Activated T-helper 17 cell treated with anti-CD3 and anti-CD28 coated beads, Interleukin-2, amount 50 U/mL, for 72 hours (primary cell): Measurements from ENCODE around the gene SCG5. TPM values are rescaled to one million over a fixed set of nuclear protein-coding genes. Genes with fewer than 3 reads are reported as not detected.

Source experiments
- ATAC-seq: fragments of 150-1000 bp; cut with Tn5 transposase; replicated peaks from 2 replicates; pipeline ENCODE4 v1.10.0; 2021; ENCODE audit warnings: mild to moderate bottlenecking, moderate library complexity
- H3K27ac Mint-ChIP-seq: one replicate; pipeline ENCODE4 v1.8.0; 2022; ENCODE audit warnings: mixed read lengths
- H3K27me3 Mint-ChIP-seq: one replicate; pipeline ENCODE4 v1.8.0; 2022; ENCODE audit warnings: mixed read lengths
- H3K36me3 Mint-ChIP-seq: one replicate; pipeline ENCODE4 v1.8.0; 2022; ENCODE audit warnings: low read depth, mild to moderate bottlenecking, mixed read lengths
- H3K4me1 Mint-ChIP-seq: one replicate; pipeline ENCODE4 v1.8.0; 2022; ENCODE audit warnings: mixed read lengths
- H3K4me3 Mint-ChIP-seq: one replicate; pipeline ENCODE4 v1.8.0; 2022; ENCODE audit warnings: mild to moderate bottlenecking, mixed read lengths
- H3K9me3 Mint-ChIP-seq: one replicate; pipeline ENCODE4 v1.8.0; 2022; ENCODE audit warnings: mixed read lengths
- total RNA-seq, 2 donors: library from RNA; stranded (reverse); gene quantifications; one replicate each; pipeline ENCODE4 v1.2.3, GENCODE V29; 2022

The SCG5 gene
- total RNA-seq, 2 donors from 2014 or later, result 2.9 to 3.5 TPM

- Mint-ChIP-seq H3K4me3 (no peak overlapping the region), H3K27ac (no peak overlapping the region), H3K4me1 (no peaks in the 10 kb centered on the region), H3K36me3 (no peaks in the 10 kb centered on the region), H3K9me3 (peaks cover 5% of the 10 kb centered on the region), H3K27me3 (peaks cover 25% of the 10 kb centered on the region)
- ATAC-seq, result no peak
Observed at GRCh38 chr15:32737304-32737703, 95.8 kb downstream of the SCG5 start.

- Mint-ChIP-seq H3K4me3 (no peak overlapping the region), H3K36me3 (no peaks in the 10 kb centered on the region), H3K27me3 (peaks cover 23% of the 10 kb centered on the region), H3K27ac (no peak overlapping the region), H3K4me1 (no peaks in the 10 kb centered on the region), H3K9me3 (peaks cover 7% of the 10 kb centered on the region)
- ATAC-seq, result no peak
Observed at GRCh38 chr15:32738666-32739065, 97.2 kb downstream of the SCG5 start.

- Mint-ChIP-seq H3K27ac (no peak overlapping the region), H3K4me1 (no peaks in the 10 kb centered on the region), H3K27me3 (peaks cover 19% of the 10 kb centered on the region), H3K9me3 (peaks cover 7% of the 10 kb centered on the region), H3K36me3 (no peaks in the 10 kb centered on the region), H3K4me3 (no peak overlapping the region)
- no peak for ATAC-seq
Observed at GRCh38 chr15:32739522-32740063, 98.1 kb downstream of the SCG5 start.

GRCh38 chr15:32743411-32744140, 102.1 kb downstream of the SCG5 start:
- peaks cover 7% of the 10 kb centered on the region for H3K9me3 Mint-ChIP-seq
- no peak for ATAC-seq
- no peak overlapping the region for H3K27ac Mint-ChIP-seq
- no peak overlapping the region for H3K4me3 Mint-ChIP-seq
- peaks cover 13% of the 10 kb centered on the region for H3K27me3 Mint-ChIP-seq
- H3K4me1 Mint-ChIP-seq, result no peaks in the 10 kb centered on the region
- H3K36me3 Mint-ChIP-seq, result no peaks in the 10 kb centered on the region

GRCh38 chr15:32746116-32746857, 104.8 kb downstream of the SCG5 start:
- no peak for ATAC-seq
- H3K36me3 Mint-ChIP-seq, result no peaks in the 10 kb centered on the region
- no peaks in the 10 kb centered on the region for H3K4me1 Mint-ChIP-seq
- no peak overlapping the region for H3K27ac Mint-ChIP-seq
- peaks cover 3% of the 10 kb centered on the region for H3K9me3 Mint-ChIP-seq
- peaks cover 9% of the 10 kb centered on the region for H3K27me3 Mint-ChIP-seq
- no peak overlapping the region for H3K4me3 Mint-ChIP-seq

Other genes starting within 250 kb of the SCG5 start
- not detected for gene GOLGA8K, start 238.4 kb upstream of the SCG5 start, total RNA-seq
- gene GOLGA8O, start 186.1 kb upstream of the SCG5 start, total RNA-seq, result 1 to 10 TPM in 1 of 2 donors, not detected in 1; 1.3 TPM
- 1 to 10 TPM; 2.7 to 6.3 TPM for gene GOLGA8N, start 48.3 kb upstream of the SCG5 start, total RNA-seq
- 100 to 1,000 TPM; 106 to 114 TPM for gene ARHGAP11A, start 26.2 kb upstream of the SCG5 start, total RNA-seq
- not detected for gene GREM1, start 76.3 kb downstream of the SCG5 start, total RNA-seq